ENCODE measurements around the gene USO1.

DNA sequence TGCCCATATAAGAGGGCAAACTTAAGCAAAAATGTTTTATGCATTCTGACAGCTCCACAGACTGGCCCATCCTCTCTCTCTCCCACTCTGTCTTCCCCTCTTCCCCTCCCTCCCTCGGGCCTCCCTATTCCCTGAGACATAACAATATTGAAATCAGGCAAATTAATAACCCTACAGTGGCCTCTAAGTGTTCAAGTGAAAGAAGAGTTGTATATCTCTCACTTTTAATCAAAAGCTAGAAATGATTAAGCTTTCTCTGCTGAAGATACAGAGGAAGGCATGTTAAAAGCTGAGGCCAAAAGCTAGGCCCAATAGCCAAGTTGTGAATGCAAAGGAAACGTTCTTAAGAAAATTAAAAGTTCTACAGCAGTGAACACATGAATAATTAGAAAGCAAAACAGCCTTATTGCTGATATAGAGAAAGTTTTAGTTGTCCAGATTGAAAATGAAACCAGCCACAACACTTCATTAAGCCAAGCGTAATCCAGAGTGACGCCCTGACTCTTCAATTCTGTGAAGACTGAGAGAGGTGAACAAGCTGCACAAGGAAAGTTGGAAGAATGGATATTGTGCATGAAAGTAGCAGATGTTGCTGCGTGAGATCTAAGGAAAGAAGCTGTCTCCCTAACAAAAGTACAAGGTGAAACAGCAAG, 54.9 kb downstream of the USO1 start:
- TF ChIP-seq POLR2A (IDR thresholded peaks at IDR 0.05), result no peak
- TF ChIP-seq, protein P1, sequence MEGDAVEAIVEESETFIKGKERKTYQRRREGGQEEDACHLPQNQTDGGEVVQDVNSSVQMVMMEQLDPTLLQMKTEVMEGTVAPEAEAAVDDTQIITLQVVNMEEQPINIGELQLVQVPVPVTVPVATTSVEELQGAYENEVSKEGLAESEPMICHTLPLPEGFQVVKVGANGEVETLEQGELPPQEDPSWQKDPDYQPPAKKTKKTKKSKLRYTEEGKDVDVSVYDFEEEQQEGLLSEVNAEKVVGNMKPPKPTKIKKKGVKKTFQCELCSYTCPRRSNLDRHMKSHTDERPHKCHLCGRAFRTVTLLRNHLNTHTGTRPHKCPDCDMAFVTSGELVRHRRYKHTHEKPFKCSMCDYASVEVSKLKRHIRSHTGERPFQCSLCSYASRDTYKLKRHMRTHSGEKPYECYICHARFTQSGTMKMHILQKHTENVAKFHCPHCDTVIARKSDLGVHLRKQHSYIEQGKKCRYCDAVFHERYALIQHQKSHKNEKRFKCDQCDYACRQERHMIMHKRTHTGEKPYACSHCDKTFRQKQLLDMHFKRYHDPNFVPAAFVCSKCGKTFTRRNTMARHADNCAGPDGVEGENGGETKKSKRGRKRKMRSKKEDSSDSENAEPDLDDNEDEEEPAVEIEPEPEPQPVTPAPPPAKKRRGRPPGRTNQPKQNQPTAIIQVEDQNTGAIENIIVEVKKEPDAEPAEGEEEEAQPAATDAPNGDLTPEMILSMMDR (IDR thresholded peaks at IDR 0.05), result no peak
